Measurements from ENCODE around the gene NELL1. TPM values are rescaled to one million over a fixed set of nuclear protein-coding genes. Genes with fewer than 3 reads are reported as not detected.
A peak's percentile ranks its signal among the peaks of the same experiment; 100 is the strongest.

NELL1 gene
- total and polyA plus RNA-seq, 10 donors, result 0.20 TPM; not detected in 9

DNA sequence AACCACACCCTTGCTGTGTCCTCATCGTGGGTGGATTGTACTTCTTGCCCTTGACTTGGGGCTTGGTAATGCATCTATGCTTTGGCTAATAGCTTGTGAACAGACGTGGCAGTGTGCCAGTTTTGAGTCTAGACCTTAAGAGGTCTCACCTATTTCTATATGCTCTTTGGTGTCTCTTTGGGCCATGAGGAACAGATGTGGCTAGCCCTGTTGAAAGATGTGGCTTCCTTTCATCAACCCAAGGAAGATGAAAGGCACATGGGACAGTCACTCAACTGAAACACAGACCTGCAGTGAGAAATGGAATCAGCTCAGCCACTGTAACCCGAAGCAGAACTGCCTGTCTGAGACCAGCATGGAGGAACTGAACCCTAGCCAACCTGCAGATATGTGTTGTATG is 7.9 kb upstream of the NELL1 start:
- no peak for DNase-seq
- H3K9me3 ChIP-seq, result peaks cover 0 to 9% (median 0%) of the 10 kb centered on the region in 8 donors
- no peak overlapping the region for H3K27ac ChIP-seq
- no peak overlapping the region for H3K4me3 ChIP-seq
- intact Hi-C loops (cut with DNase I; ENCODE audit: low total_unique reads), result no loop called here
- whole genome bisulfite sequencing, 5 donors, result 48 to 59% (median 58%) methylated on average over 3 of the region's 3 CpGs
- no peaks in the 10 kb centered on the region for H3K4me1 ChIP-seq
- peaks cover 0 to 14% (median 0%) of the 10 kb centered on the region in 7 donors for H3K27me3 ChIP-seq (replicated peaks in 1 of 7)
- TF ChIP-seq POLR2AphosphoS5 (IDR thresholded peaks at IDR 0.05) (no peak), CTCF (IDR thresholded peaks at IDR 0.05 in 8 of 11, conservative IDR thresholded peaks at IDR 0.05 in 3 of 11) (no peak), POLR2A (IDR thresholded peaks at IDR 0.05) (no peak)
- no peaks in the 10 kb centered on the region for H3K36me3 ChIP-seq

GRCh38 chr11:20661850-20662249 is 7.5 kb upstream of the NELL1 start:
- 71 to 77% (median 76%) methylated on average over 3 of the region's 3 CpGs for WGBS, 5 donors
- Histone ChIP-seq H3K4me3 (no peak overlapping the region), H3K9me3 (peaks cover 0 to 9% (median 0%) of the 10 kb centered on the region in 8 donors), H3K4me1 (no peaks in the 10 kb centered on the region), H3K36me3 (no peaks in the 10 kb centered on the region), H3K27ac (no peak overlapping the region), H3K27me3 (replicated peaks in 1 of 7) (peaks cover 0 to 14% (median 0%) of the 10 kb centered on the region in 7 donors)
- TF ChIP-seq CTCF (IDR thresholded peaks at IDR 0.05 in 8 of 11, conservative IDR thresholded peaks at IDR 0.05 in 3 of 11) (no peak), POLR2AphosphoS5 (IDR thresholded peaks at IDR 0.05) (no peak), POLR2A (IDR thresholded peaks at IDR 0.05) (no peak)
- intact Hi-C loops (cut with DNase I; ENCODE audit: low total_unique reads), result no loop called here
- no peak for DNase-seq

DNA sequence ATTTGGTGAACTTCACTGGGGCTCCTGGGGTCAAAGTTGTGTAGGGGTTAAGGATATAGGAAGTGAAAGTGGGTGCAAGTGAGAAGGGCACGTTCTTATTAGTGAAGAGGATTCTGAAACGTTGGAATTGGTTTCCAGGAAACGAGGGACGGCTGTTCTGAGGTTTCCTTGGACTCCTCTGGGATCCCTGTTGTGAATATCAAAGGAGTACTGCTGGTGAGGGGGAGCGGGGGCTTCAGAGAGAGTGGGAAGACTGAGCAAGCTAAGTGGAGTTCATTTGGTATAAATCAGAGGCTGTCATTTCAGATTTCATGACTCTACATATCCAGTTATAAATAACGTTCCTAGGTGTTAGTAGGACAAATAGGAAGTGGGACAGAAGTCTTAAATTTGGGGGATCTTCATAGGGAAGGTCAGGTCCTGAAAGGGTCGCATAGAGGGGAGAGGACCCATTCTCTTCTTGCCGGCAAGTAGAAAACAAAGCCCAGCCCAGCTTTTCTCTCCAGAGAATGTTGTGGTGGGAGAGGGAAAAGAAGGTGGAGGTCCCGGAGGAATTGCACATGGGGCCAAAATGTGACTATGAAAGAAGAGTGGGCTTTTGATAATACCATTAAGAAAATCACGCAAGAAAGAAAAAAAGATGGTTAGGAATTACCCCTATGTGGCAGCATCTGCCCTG is 1.1 kb upstream of the NELL1 start:
- intact Hi-C loops (cut with DNase I; ENCODE audit: low total_unique reads), result no loop called here
- Histone ChIP-seq H3K4me3 (no peak overlapping the region), H3K4me1 (peaks cover 0 to 28% (median 15%) of the 10 kb centered on the region in 6 donors), H3K36me3 (no peaks in the 10 kb centered on the region), H3K27me3 (replicated peaks in 1 of 7) (peaks cover 3 to 72% (median 34%) of the 10 kb centered on the region in 7 donors), H3K9me3 (no peaks in the 10 kb centered on the region), H3K27ac (no peak overlapping the region)
- DNase-seq, result no peak
- 3 to 7% (median 5%) methylated on average over 10 of the region's 10 CpGs for WGBS, 5 donors
- no peak for TF ChIP-seq POLR2AphosphoS5 (IDR thresholded peaks at IDR 0.05)
- TF ChIP-seq CTCF (IDR thresholded peaks at IDR 0.05 in 8 of 11, conservative IDR thresholded peaks at IDR 0.05 in 3 of 11), result no peak
- TF ChIP-seq POLR2A (IDR thresholded peaks at IDR 0.05), result no peak

DNA sequence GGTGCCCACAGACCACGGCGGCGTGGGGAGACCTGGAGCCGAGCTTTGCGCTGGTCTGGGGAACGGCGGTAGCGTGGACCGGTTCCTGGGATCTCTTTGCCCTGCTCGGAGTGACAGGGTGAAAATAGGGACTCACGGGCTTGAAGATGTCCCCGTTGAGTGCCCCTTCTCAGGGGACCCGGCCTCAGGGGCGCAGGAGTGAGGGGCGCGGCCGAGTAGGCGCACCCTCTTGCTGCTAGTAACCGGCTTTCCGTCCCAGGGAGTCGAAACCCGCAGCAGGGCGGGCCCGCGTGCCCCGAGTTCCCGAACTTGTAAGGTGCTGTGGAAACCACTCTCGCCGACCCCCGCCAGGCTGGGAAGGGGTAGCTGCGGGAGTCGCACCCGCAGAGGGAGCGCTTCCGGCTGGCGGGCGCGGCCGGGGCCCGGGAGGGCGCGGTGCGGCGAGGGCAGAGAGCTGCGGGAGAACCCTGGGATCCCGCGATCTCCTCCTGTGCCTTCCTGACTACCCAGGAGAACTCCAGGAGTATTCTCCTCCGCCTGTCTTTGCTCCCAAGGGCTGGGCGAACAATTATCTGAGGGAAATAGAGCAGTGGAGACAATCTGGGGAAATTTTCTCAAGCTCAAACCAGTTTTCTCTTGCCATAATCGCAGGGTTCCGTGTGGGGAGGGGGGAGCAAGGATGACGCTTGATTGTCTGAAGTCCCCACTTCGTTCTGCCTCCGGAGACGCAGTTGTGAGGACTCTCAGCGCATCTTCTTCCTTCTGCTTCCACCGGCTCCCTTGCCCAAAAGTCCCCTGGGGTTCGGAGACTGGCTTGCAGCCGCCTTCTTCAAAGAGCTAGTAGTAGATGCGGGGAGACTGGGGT is 666 bp downstream of the NELL1 start:
- Histone ChIP-seq H3K27me3 (replicated peaks in 1 of 7) (peaks cover 3 to 89% (median 34%) of the 10 kb centered on the region in 7 donors), H3K4me1 (peaks cover 0 to 28% (median 15%) of the 10 kb centered on the region in 6 donors), H3K36me3 (no peaks in the 10 kb centered on the region), H3K27ac (no peak overlapping the region), H3K4me3 (peak overlapping the region in 1 of 8 donors; percentile 46), H3K9me3 (no peaks in the 10 kb centered on the region)
- WGBS, 5 donors, result 1 to 3% (median 2%) methylated on average over 32 to 60 of the region's 60 CpGs
- TF ChIP-seq POLR2A (IDR thresholded peaks at IDR 0.05), result no peak
- TF ChIP-seq POLR2AphosphoS5 (IDR thresholded peaks at IDR 0.05), result no peak
- TF ChIP-seq CTCF (IDR thresholded peaks at IDR 0.05 in 8 of 11, conservative IDR thresholded peaks at IDR 0.05 in 3 of 11), result no peak
- intact Hi-C loops (cut with DNase I; ENCODE audit: low total_unique reads), result no loop called here
- no peak for DNase-seq

Data from spleen (tissue), 11 donors.